Activated naive CD8-positive, alpha-beta T cell treated with anti-CD3 and anti-CD28 coated beads, Interleukin-2, amount 10 ng/mL, durations not matched to agents 7 days and 5 days (primary cell): ENCODE data around the gene ATP5F1E. TPM values are rescaled to one million over a fixed set of nuclear protein-coding genes. Genes with fewer than 3 reads are reported as not detected.
"Not testable (repeated sequence)": the region's sequence is repeated elsewhere in the genome, so short reads cannot be mapped to it uniquely, and the experiment has no call there.

ENCODE experiments used
- ATAC-seq: fragments of 150-1000 bp; cut with Tn5 transposase; one replicate; pipeline ENCODE4 v1.10.0; 2021; ENCODE audit warnings: low read depth, moderate library complexity
- POLR2A ChIA-PET: fragments of 350-600 bp; sonication (Branson Sonifier 250); formaldehyde crosslinking; loops from one replicate; lab custom pipeline; 2021; ENCODE audit warnings: antibody characterized with exemption; lab: Charles Lee
- DNase-seq: peaks from one replicate; pipeline ENCODE4 v3.0.0; 2021
- H3K27ac Mint-ChIP-seq: one replicate; pipeline ENCODE4 v1.8.0; 2022; ENCODE audit warnings: mild to moderate bottlenecking, mixed read lengths
- H3K27me3 Mint-ChIP-seq: one replicate; pipeline ENCODE4 v1.8.0; 2022; ENCODE audit warnings: mild to moderate bottlenecking, moderate library complexity, mixed read lengths
- H3K36me3 Mint-ChIP-seq: one replicate; pipeline ENCODE4 v1.8.0; 2021; ENCODE audit warnings: mild to moderate bottlenecking, mixed read lengths
- H3K4me1 Mint-ChIP-seq: one replicate; pipeline ENCODE4 v1.8.0; 2021; ENCODE audit warnings: mixed read lengths
- H3K4me3 Mint-ChIP-seq: one replicate; pipeline ENCODE4 v1.8.0; 2022; ENCODE audit warnings: mild to moderate bottlenecking, moderate library complexity, mixed read lengths
- H3K9me3 Mint-ChIP-seq: one replicate; pipeline ENCODE4 v1.8.0; 2021; ENCODE audit warnings: mixed read lengths
- total RNA-seq, 2 experiments: library from RNA; stranded (reverse); gene quantifications; one replicate each; pipeline ENCODE4 v1.2.3, GENCODE V29; 2021

Gene ATP5F1E
- total RNA-seq, 2 experiments from 2014 or later = 81.1 to 87.3 TPM

- Mint-ChIP-seq H3K9me3 (no peaks in the 10 kb centered on the region), H3K27me3 (no peaks in the 10 kb centered on the region), H3K4me1 (peaks cover 58% of the 10 kb centered on the region), H3K4me3 (no peak overlapping the region), H3K36me3 (no peaks in the 10 kb centered on the region), H3K27ac (no peak overlapping the region)
- DNase-seq = no peak
- POLR2A ChIA-PET = interaction anchor here (1.1 to 5.4 kb wide), 3 partner anchors 14 to 207 kb away, joined by 3 to 36 read pairs (median 5); partner anchors contain the start of gene ATP5F1E
- no peak for ATAC-seq
These were observed 17.3 kb downstream of the ATP5F1E start for GRCh38 chr20:59014680-59015389.

DNA sequence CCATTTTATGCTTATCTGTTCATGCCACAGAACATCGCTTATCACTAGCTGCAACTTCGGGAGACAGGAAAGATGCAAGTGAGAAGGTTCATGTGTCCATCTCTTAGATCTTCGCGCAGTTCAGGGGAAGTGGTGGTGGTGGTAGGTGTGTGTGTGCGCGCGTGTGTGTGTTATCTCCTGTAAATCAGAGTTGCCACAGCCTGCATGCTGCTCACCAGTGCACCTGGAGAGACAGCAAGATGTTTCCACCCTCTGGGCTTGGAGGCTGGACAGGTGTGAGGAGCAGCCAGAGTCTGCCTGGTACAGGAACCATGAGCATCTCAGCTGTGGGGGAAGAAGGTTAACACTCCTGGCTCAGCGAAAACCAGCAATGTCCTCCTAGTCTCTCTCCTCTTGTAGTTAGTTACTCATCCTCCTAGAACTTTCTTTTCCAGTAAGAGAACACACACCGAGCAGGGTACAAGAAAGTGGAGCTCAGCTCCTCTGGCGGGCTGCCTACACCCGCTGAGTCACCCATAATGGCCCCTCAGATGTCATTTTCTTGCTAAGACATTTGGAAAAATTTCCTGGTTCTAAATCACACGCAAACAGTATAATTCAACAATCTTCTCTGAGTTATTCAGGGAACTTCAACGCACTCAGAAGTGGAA, 18.1 kb downstream of the ATP5F1E start:
- H3K4me3 Mint-ChIP-seq = peak overlapping the region; percentile 1
- peak; percentile 53 for DNase-seq
- peak overlapping the region; percentile 35 for H3K27ac Mint-ChIP-seq
- H3K36me3 Mint-ChIP-seq = no peaks in the 10 kb centered on the region
- POLR2A ChIA-PET = interaction anchor here (1.1 to 5.4 kb wide), 3 partner anchors 15 to 208 kb away, joined by 3 to 36 read pairs (median 5); partner anchors contain the start of gene ATP5F1E
- ATAC-seq = peak; percentile 76
- peaks cover 58% of the 10 kb centered on the region for H3K4me1 Mint-ChIP-seq
- no peaks in the 10 kb centered on the region for H3K27me3 Mint-ChIP-seq
- no peaks in the 10 kb centered on the region for H3K9me3 Mint-ChIP-seq

DNA sequence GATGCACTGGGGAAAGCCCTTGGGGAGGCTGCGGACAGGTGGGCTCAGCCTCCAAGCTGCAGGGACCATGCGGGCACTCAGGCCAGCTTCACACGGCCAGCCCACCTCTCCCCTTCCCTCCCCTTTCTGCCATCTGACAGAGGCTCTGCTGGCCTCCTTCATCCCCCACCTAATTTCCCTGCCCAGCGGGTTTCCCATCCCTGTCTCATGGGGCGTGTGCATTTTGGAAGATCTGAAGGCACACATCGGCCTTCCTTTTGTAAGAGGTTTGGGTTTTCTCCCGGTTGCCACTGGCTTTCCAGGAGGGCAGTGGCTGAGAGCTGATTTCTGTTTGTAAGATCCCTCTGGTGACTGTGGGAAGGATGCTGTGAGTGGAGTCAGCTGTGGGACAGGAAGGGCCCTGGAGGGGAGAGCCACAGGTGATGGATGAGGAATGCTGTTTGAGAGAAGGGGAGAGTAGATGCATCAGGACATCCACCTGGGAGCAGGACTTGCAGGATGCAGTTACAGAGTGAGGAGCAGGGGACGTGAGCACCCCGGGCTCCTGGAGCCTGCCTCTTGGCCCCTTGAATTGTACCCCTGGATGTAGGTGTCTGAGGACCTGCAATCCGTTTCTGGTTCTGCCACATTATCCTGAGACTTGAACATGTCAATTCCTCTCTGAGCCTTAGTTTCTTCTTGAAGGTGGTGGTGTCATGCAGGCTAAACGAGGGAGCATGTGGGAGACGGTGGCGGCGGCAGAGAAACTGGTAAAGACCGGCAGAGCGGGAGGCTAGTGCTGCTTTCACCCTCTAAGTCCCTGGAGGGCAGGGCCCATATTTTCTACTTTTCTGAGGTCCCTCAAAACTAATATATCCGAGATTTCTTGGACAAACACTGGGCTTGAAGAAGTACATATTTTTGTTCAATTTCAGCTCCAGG, 18.8 kb downstream of the ATP5F1E start:
- Mint-ChIP-seq H3K4me3 (peak overlapping the region; percentile 8), H3K27ac (no peak overlapping the region)

GRCh38 chr20:59011874-59012157, 20.3 kb downstream of the ATP5F1E start:
- not testable (repeated sequence) for H3K9me3 Mint-ChIP-seq, ATAC-seq, H3K36me3 Mint-ChIP-seq, DNase-seq, H3K27me3 Mint-ChIP-seq
- POLR2A ChIA-PET = interaction anchor here (1.1 kb wide), 1 partner anchor 20 kb away, joined by 11 read pairs; the partner anchor contains the start of gene ATP5F1E
- H3K27ac Mint-ChIP-seq = peak overlapping the region; percentile 48
- H3K4me1 Mint-ChIP-seq = peaks cover 53% of the 10 kb centered on the region
- H3K4me3 Mint-ChIP-seq = peak overlapping the region; percentile 72

More for the DNA sequence above, 18.8 kb downstream of the ATP5F1E start:
- no peaks in the 10 kb centered on the region for H3K36me3 Mint-ChIP-seq
- peaks cover 58% of the 10 kb centered on the region for H3K4me1 Mint-ChIP-seq
- POLR2A ChIA-PET = interaction anchor here (5.4 kb wide), 1 partner anchor 19 kb away, joined by 36 read pairs; the partner anchor contains the start of gene ATP5F1E
- ATAC-seq = no peak
- H3K27me3 Mint-ChIP-seq = no peaks in the 10 kb centered on the region
- no peak for DNase-seq
- no peaks in the 10 kb centered on the region for H3K9me3 Mint-ChIP-seq

- H3K27ac Mint-ChIP-seq = peak overlapping the region; percentile 48
- no peaks in the 10 kb centered on the region for H3K9me3 Mint-ChIP-seq
- POLR2A ChIA-PET = interaction anchor here (1.1 kb wide), 1 partner anchor 21 kb away, joined by 11 read pairs; the partner anchor contains the start of gene ATP5F1E
- ATAC-seq (peak; percentile 62), DNase-seq (no peak)
- H3K4me1 Mint-ChIP-seq = peaks cover 47% of the 10 kb centered on the region
- peak overlapping the region; percentile 72 for H3K4me3 Mint-ChIP-seq
- no peaks in the 10 kb centered on the region for H3K27me3 Mint-ChIP-seq
- no peaks in the 10 kb centered on the region for H3K36me3 Mint-ChIP-seq
These were observed 20.9 kb downstream of the ATP5F1E start for GRCh38 chr20:59010995-59011873.

DNA sequence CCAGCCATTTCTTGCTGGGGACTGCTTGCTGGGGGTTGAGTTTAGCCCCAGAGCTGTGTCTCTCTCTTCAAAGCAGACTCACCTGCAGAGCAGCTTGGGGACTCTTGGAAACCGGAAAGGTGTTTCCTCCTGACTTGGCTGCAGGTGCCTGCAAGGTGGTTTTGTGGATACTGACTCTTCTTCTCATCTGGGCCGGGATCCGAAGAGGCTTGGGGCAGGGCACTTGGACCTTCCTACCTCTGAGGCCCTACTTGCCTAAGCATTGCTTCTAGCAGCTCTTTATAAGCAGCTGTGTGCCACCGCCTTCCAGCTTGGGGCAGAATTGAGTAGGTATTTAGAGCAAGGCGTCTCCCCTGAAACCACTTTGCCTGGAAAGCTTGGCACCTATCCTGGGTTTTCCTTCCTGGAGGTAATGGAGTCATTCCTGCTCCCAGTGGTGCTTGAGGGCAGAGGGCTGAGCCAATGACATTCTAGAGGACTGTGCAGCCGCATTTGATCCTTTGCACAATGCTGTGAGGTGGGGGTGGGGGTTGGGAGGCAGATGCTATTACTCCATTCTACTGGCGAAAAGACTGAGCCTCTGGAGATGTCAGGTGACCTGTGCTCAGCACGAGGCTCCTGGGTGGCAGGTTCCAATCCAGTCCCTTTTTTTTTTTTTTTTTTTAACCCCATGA, 21.7 kb downstream of the ATP5F1E start:
- no peaks in the 10 kb centered on the region for H3K27me3 Mint-ChIP-seq
- no peak overlapping the region for H3K4me3 Mint-ChIP-seq
- no peaks in the 10 kb centered on the region for H3K36me3 Mint-ChIP-seq
- POLR2A ChIA-PET = interaction anchor here (0.8 kb wide), 1 partner anchor 31 kb away, joined by 3 read pairs; no protein-coding TSS in a partner anchor
- peaks cover 47% of the 10 kb centered on the region for H3K4me1 Mint-ChIP-seq
- H3K27ac Mint-ChIP-seq = no peak overlapping the region
- no peaks in the 10 kb centered on the region for H3K9me3 Mint-ChIP-seq
- no peak for DNase-seq
- ATAC-seq = no peak

- Mint-ChIP-seq H3K27ac (no peak overlapping the region), H3K27me3 (no peaks in the 10 kb centered on the region), H3K36me3 (peaks cover 4% of the 10 kb centered on the region), H3K9me3 (no peaks in the 10 kb centered on the region), H3K4me3 (no peak overlapping the region), H3K4me1 (peaks cover 52% of the 10 kb centered on the region)
- DNase-seq = no peak
- no peak for ATAC-seq
- POLR2A ChIA-PET = interaction anchor here (0.8 to 1.7 kb wide), 4 partner anchors 14 to 114 kb away, joined by 3 to 11 read pairs (median 4); partner anchors contain the start of gene ATP5F1E
These were observed 23.3 kb downstream of the ATP5F1E start for GRCh38 chr20:59008715-59009336.

DNA sequence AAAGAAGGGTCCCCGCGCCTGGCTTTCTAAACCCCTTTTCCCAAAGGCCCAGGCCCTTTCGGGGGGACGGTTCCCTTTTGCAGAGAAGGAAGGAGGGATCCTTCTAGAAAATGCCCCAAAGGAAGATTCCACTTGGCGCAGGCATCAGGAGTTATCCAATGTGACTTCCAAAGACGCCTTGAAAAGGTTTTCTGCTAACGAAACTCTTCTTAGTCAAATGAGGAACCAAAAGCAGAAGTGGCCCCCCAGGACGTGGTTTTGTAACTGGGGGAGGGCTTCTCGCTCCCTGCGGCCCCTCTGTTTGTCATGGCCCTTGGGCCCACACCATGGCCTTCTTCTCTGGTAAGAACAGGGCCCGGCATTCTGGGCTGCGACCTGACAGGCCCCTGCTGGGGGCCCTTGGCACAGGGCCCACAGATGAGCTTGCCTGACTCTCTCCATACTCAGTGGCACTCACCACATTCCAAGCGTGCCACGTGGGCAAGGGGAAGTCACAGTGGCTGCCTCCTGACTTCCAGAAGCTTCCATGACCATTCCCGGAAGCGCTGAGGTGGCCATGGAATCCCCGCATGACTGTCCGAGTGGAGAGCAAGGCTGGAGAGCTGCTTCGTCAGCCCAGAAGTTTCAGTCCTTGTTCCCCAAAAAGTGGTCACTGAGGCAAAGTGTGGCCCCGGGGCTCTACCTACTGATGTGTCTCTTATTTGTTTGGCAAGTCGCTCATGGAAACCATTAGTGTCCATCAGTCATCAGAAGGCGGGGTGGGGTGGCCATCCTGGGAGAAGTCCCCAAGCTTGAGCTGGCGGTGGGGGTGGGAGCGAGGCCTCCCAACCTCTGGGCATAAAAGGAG, 24.2 kb downstream of the ATP5F1E start:
- DNase-seq (no peak), ATAC-seq (no peak)
- H3K4me1 Mint-ChIP-seq = peaks cover 50% of the 10 kb centered on the region
- H3K9me3 Mint-ChIP-seq = no peaks in the 10 kb centered on the region
- H3K27ac Mint-ChIP-seq = peak overlapping the region; percentile 85
- peaks cover 6% of the 10 kb centered on the region for H3K36me3 Mint-ChIP-seq
- no peaks in the 10 kb centered on the region for H3K27me3 Mint-ChIP-seq
- POLR2A ChIA-PET = interaction anchor here (0.8 to 1.7 kb wide), 3 partner anchors 24 to 113 kb away, joined by 3 to 11 read pairs (median 3); partner anchors contain the start of gene ATP5F1E
- H3K4me3 Mint-ChIP-seq = peak overlapping the region; percentile 79

- ATAC-seq (peak; percentile 57), DNase-seq (peak; percentile 73)
- POLR2A ChIA-PET = interaction anchor here (1.4 to 2.5 kb wide), 3 partner anchors 25 to 118 kb away, joined by 4 to 14 read pairs (median 11); partner anchors contain the start of gene ATP5F1E
- H3K36me3 Mint-ChIP-seq = peaks cover 6% of the 10 kb centered on the region
- H3K9me3 Mint-ChIP-seq = no peaks in the 10 kb centered on the region
- H3K27me3 Mint-ChIP-seq = no peaks in the 10 kb centered on the region
- peak within 1 kb of the TSS; percentile 85 for H3K27ac Mint-ChIP-seq
- peaks cover 48% of the 10 kb centered on the region for H3K4me1 Mint-ChIP-seq
- H3K4me3 Mint-ChIP-seq = peak within 1 kb of the TSS; percentile 89
These were observed 25.1 kb downstream of the ATP5F1E start, which contains the start of gene CTSZ for GRCh38 chr20:59006864-59007664. Gene CTSZ, minus strand, starts transcription at chr20:59007254. Its CDS starts 126 bp downstream, at chr20:59007128.
